Neural progenitor cell (in vitro differentiated cells): ENCODE data around the gene AHNAK2. TPM values are rescaled to one million over a fixed set of nuclear protein-coding genes. Genes with fewer than 3 reads are reported as not detected.

Experiments used
- DNase-seq: peaks from one replicate; pipeline ENCODE4 v3.0.0-alpha.2; 2016; ENCODE audit warnings: low spot score
- H2AFZ ChIP-seq: fragments of 200-600 bp; sonication (generic); replicated peaks from 2 replicates; pipeline ENCODE4 v1.6.1; 2016; ENCODE audit warnings: antibody characterized with exemption
- H3F3A ChIP-seq: fragments of 200-600 bp; sonication (generic); 2 replicates; pipeline ENCODE4 v1.6.1; 2016; ENCODE audit warnings: antibody characterized with exemption, low read depth
- H3K27ac ChIP-seq: fragments of 200-600 bp; sonication (generic); 2 replicates; pipeline ENCODE4 v1.5.1; 2016; ENCODE audit warnings: mild to moderate bottlenecking
- H3K27me3 ChIP-seq: fragments of 200-600 bp; sonication (generic); 2 replicates; pipeline ENCODE4 v1.6.1; 2016; ENCODE audit warnings: mild to moderate bottlenecking, moderate library complexity
- H3K36me3 ChIP-seq: fragments of 200-600 bp; sonication (generic); 2 replicates; pipeline ENCODE4 v1.5.1; 2016
- H3K4me1 ChIP-seq: fragments of 200-600 bp; sonication (generic); 2 replicates; pipeline ENCODE4 v1.6.1; 2016; ENCODE audit warnings: mixed run types
- H3K4me2 ChIP-seq: fragments of 200-600 bp; sonication (generic); 2 replicates; pipeline ENCODE4 v1.6.1; 2016
- H3K4me3 ChIP-seq: fragments of 200-600 bp; sonication (generic); 2 replicates; pipeline ENCODE4 v1.5.1; 2016
- H3K79me2 ChIP-seq: fragments of 200-600 bp; sonication (generic); 2 replicates; pipeline ENCODE4 v1.6.1; 2016; ENCODE audit warnings: low read depth
- H3K9ac ChIP-seq: fragments of 200-600 bp; sonication (generic); 2 replicates; pipeline ENCODE4 v1.6.1; 2016
- H3K9me3 ChIP-seq: fragments of 200-600 bp; sonication (generic); 2 replicates; pipeline ENCODE4 v1.5.1; 2016; ENCODE audit warnings: low read depth
- H4K20me1 ChIP-seq: fragments of 200-600 bp; sonication (generic); 2 replicates; pipeline ENCODE4 v1.6.1; 2016; ENCODE audit warnings: low read depth
- H3K27ac Mint-ChIP-seq: 3 replicates; pipeline ENCODE4 v1.8.0; 2021; ENCODE audit warnings: mixed read lengths
- H3K27me3 Mint-ChIP-seq: 2 replicates; pipeline ENCODE4 v1.8.0; 2022; ENCODE audit warnings: low read depth, mild to moderate bottlenecking, inconsistent platforms, moderate library complexity, mixed read lengths; ENCODE audit not compliant: insufficient read depth
- H3K36me3 Mint-ChIP-seq: 3 replicates; pipeline ENCODE4 v1.8.0; 2021; ENCODE audit warnings: mixed read lengths
- H3K4me1 Mint-ChIP-seq: 3 replicates; pipeline ENCODE4 v1.8.0; 2021; ENCODE audit warnings: mixed read lengths
- H3K4me3 Mint-ChIP-seq: 3 replicates; pipeline ENCODE4 v1.8.0; 2021; ENCODE audit warnings: mild to moderate bottlenecking, moderate library complexity, mixed read lengths
- H3K9me3 Mint-ChIP-seq: 3 replicates; pipeline ENCODE4 v1.8.0; 2020; ENCODE audit warnings: mixed read lengths
- EZH2 ChIP-seq: fragments of 200-600 bp; sonication (generic); IDR thresholded peaks from 2 replicates; pipeline ENCODE4 v1.6.1; 2017; ENCODE audit warnings: antibody characterized with exemption, mild to moderate bottlenecking, moderate library complexity
- EZH2phosphoT487 ChIP-seq: fragments of 200-600 bp; sonication (generic); IDR thresholded peaks from 2 replicates; pipeline ENCODE4 v1.6.1; 2017; ENCODE audit warnings: antibody characterized with exemption
- total RNA-seq: library from RNA; depleted of rRNA; stranded (reverse); fragments of >200 nt; gene quantifications from 2 replicates; pipeline ENCODE4 v1.2.3, GENCODE V29; 2015; ENCODE audit warnings: low replicate concordance
- TF ChIP-seq, protein P1 (sequence below): fragments of 200-600 bp; sonication (generic); IDR thresholded peaks from 2 replicates; pipeline ENCODE4 v1.5.1; 2017; ENCODE audit warnings: antibody characterized with exemption, mild to moderate bottlenecking

The AHNAK2 gene
- total RNA-seq, 1 donor from 2014 or later: 0.77 TPM

DNA sequence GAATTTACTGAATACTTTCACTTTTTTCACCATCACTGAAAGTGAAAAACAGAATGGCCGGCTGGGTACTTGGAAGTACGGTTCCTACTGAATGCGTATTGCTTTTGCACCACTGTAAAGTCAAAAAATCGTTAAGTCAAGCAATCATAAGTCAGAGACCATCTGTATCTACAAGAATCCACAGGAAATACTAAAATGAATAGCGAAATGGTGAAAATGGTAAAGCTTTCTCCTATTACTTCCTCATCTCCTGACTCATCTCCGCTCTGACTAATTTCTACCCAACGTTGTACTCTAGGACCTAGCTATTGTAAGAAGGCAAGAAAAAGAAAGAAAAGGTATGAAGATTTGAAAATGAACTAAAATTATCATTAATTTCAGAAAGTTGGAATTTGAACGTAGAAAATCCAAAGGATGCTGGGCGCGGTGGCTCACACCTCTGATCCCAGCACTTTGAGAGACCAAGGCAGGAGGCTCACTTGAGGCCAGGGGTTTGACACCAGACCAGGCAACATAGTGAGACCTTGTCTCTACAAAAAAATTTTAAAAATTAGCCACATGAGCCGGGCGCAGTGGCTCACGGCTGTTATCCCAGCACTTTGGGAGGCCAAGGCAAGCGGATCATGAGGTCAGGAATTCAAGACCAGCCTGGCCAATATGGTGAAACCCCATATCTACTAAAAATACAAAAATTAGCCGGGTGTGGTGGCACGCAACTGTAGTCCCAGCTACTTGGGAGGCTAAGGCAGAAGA, 48.0 kb upstream of the AHNAK2 start:
- Histone ChIP-seq H4K20me1 (no peaks in the 10 kb centered on the region), H3K27me3 (peaks cover 15% of the 10 kb centered on the region), H3K4me1 (no peaks in the 10 kb centered on the region), H2AFZ (no peak overlapping the region), H3K27ac (no peak overlapping the region), H3K9me3 (no peaks in the 10 kb centered on the region), H3K79me2 (peaks cover 14% of the 10 kb centered on the region), H3F3A (peaks cover 9% of the 10 kb centered on the region), H3K9ac (no peak overlapping the region), H3K36me3 (no peaks in the 10 kb centered on the region), H3K4me2 (no peak overlapping the region), H3K4me3 (no peak overlapping the region)
- Mint-ChIP-seq H3K27me3 (no peaks in the 10 kb centered on the region), H3K4me3 (no peak overlapping the region), H3K36me3 (no peaks in the 10 kb centered on the region), H3K27ac (no peak overlapping the region), H3K4me1 (peaks cover 22% of the 10 kb centered on the region), H3K9me3 (no peaks in the 10 kb centered on the region)
- TF ChIP-seq, protein P1, sequence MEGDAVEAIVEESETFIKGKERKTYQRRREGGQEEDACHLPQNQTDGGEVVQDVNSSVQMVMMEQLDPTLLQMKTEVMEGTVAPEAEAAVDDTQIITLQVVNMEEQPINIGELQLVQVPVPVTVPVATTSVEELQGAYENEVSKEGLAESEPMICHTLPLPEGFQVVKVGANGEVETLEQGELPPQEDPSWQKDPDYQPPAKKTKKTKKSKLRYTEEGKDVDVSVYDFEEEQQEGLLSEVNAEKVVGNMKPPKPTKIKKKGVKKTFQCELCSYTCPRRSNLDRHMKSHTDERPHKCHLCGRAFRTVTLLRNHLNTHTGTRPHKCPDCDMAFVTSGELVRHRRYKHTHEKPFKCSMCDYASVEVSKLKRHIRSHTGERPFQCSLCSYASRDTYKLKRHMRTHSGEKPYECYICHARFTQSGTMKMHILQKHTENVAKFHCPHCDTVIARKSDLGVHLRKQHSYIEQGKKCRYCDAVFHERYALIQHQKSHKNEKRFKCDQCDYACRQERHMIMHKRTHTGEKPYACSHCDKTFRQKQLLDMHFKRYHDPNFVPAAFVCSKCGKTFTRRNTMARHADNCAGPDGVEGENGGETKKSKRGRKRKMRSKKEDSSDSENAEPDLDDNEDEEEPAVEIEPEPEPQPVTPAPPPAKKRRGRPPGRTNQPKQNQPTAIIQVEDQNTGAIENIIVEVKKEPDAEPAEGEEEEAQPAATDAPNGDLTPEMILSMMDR: no peak
- no peak for TF ChIP-seq EZH2
- TF ChIP-seq EZH2phosphoT487: no peak
- DNase-seq: no peak

DNA sequence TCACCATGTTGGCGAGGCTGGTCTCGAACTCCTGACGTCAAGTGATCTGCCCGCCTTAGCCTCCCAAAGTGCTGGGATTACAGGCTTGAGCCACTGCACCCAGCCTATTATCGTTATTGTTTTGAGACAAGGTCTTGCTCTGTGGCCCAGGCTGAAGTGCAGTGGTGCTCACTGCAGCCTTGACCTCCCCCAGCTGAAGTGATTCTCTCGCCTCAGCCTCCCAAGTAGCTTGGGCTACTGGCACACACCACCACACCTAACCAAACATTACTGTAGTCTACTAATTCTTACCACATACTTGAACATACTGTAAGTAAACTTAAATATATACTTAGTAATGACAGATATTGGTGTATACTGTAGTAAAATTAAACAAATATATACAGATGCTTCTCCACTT, 47.3 kb upstream of the AHNAK2 start:
- Histone ChIP-seq H4K20me1 (peaks cover under 1% of the 10 kb centered on the region), H3K79me2 (peaks cover 19% of the 10 kb centered on the region), H3K36me3 (no peaks in the 10 kb centered on the region), H3K4me3 (no peak overlapping the region), H3K9ac (no peak overlapping the region), H2AFZ (no peak overlapping the region), H3K9me3 (no peaks in the 10 kb centered on the region), H3K27ac (no peak overlapping the region), H3K4me2 (no peak overlapping the region), H3K4me1 (no peaks in the 10 kb centered on the region), H3F3A (peaks cover 9% of the 10 kb centered on the region), H3K27me3 (peaks cover 7% of the 10 kb centered on the region)
- no peak overlapping the region for H3K4me3 Mint-ChIP-seq
- no peaks in the 10 kb centered on the region for H3K9me3 Mint-ChIP-seq
- H3K27ac Mint-ChIP-seq: no peak overlapping the region
- no peaks in the 10 kb centered on the region for H3K36me3 Mint-ChIP-seq
- DNase-seq: no peak
- TF ChIP-seq EZH2phosphoT487 (no peak), EZH2 (no peak)
- TF ChIP-seq, protein P1: no peak
- H3K27me3 Mint-ChIP-seq: no peaks in the 10 kb centered on the region
- H3K4me1 Mint-ChIP-seq: peaks cover 22% of the 10 kb centered on the region

DNA sequence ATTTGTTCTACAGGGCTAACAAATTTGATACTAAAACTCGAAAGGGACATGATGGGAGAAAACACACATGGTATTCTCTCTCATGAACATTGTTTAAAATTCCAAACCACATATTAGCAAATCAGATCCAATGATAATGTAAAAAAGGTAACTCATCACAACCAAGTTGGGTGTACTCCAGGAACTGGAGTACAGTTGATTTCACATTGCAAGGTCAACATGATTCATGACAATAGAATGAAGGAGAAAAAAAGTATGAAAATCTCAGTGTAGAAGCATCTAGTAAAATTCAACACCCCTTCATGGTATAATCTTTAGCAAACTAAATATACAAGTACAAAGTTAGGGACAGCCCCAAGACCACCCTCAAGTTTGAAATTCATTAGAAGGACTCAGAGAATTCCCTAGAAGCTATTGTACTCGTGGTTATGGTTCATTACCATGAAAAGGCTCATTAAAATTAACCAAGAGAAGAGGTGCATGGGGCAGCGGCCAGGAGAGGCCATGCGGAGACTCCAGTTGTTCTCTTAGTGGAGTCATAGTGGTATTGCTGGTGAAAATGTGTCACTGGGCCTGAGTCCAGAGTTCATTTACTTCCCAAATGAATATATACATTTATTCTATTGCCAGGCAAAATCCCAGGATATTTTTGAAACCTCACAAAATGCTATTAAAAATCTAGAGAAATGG, 45.8 kb upstream of the AHNAK2 start:
- peaks cover 9% of the 10 kb centered on the region for H3F3A ChIP-seq
- H3K79me2 ChIP-seq: peaks cover 33% of the 10 kb centered on the region
- H3K4me1 ChIP-seq: peaks cover 9% of the 10 kb centered on the region
- no peak overlapping the region for H3K9ac ChIP-seq
- H3K36me3 Mint-ChIP-seq: peaks cover 5% of the 10 kb centered on the region
- TF ChIP-seq EZH2phosphoT487 (no peak), EZH2 (no peak)
- TF ChIP-seq, protein P1: no peak
- peaks cover 2% of the 10 kb centered on the region for H3K27me3 ChIP-seq
- peaks cover 7% of the 10 kb centered on the region for H3K27me3 Mint-ChIP-seq
- no peak overlapping the region for H3K4me2 ChIP-seq
- H3K27ac Mint-ChIP-seq: no peak overlapping the region
- H3K27ac ChIP-seq: no peak overlapping the region
- H4K20me1 ChIP-seq: peaks cover 15% of the 10 kb centered on the region
- no peak overlapping the region for H2AFZ ChIP-seq
- no peaks in the 10 kb centered on the region for H3K9me3 Mint-ChIP-seq
- DNase-seq: no peak
- peak overlapping the region; percentile 20 for H3K4me3 Mint-ChIP-seq
- no peak overlapping the region for H3K4me3 ChIP-seq
- H3K36me3 ChIP-seq: no peaks in the 10 kb centered on the region
- no peaks in the 10 kb centered on the region for H3K9me3 ChIP-seq
- H3K4me1 Mint-ChIP-seq: peaks cover 34% of the 10 kb centered on the region
